Small intestine (tissue), 7 donors: Measurements from ENCODE around the gene CCDC102A. TPM values are rescaled to one million over a fixed set of nuclear protein-coding genes. Genes with fewer than 3 reads are reported as not detected.
A peak's percentile ranks its signal among the peaks of the same experiment; 100 is the strongest.

ENCODE experiments used
- DNase-seq, 2 donors: peaks; one replicate each; pipeline versions ENCODE4 v3.0.0 to v3.0.0-alpha.2; 2013
- FAIRE-seq: peaks from 2 replicates; lab custom pipeline; 2012; peaks lifted over from hg19 to GRCh38; lab: Jason Lieb, UNC
- H3K27ac ChIP-seq, 3 donors: one replicate each; pipeline ENCODE4 v1.5.1; 2013; ENCODE audit warnings: low read length in 2 of 3, mild to moderate bottlenecking in 2 of 3, control low read depth in 1 of 3, inconsistent platforms in 1 of 3, low read depth in 1 of 3, moderate library complexity in 1 of 3
- H3K27me3 ChIP-seq, 3 donors: one replicate each; pipeline ENCODE4 v1.6.1; 2013; ENCODE audit warnings: low read length in 3 of 3, inconsistent platforms in 1 of 3; ENCODE audit not compliant: control insufficient read depth in 3 of 3, insufficient read depth in 3 of 3
- H3K36me3 ChIP-seq, 3 donors: one replicate each; pipeline ENCODE4 v1.6.1; 2013; ENCODE audit warnings: low read length in 3 of 3, inconsistent platforms in 1 of 3, low read depth in 1 of 3, mild to moderate bottlenecking in 1 of 3, moderate library complexity in 1 of 3; ENCODE audit not compliant: control insufficient read depth in 3 of 3, insufficient read depth in 2 of 3
- H3K4me1 ChIP-seq, 3 donors: one replicate each; pipeline ENCODE4 v1.6.1; 2013; ENCODE audit warnings: low read length in 2 of 3, inconsistent platforms in 1 of 3, low read depth in 1 of 3, mild to moderate bottlenecking in 1 of 3, moderate library complexity in 1 of 3; ENCODE audit not compliant: control insufficient read depth in 3 of 3, insufficient read depth in 2 of 3
- H3K4me3 ChIP-seq, 3 donors: one replicate each; pipeline ENCODE4 v1.5.1; 2013; ENCODE audit warnings: low read length in 3 of 3, control low read depth in 1 of 3, inconsistent platforms in 1 of 3, low read depth in 1 of 3, mild to moderate bottlenecking in 1 of 3, moderate library complexity in 1 of 3
- H3K9me3 ChIP-seq, 2 donors: one replicate each; pipeline ENCODE4 v1.6.1; 2013; ENCODE audit warnings: low read depth in 1 of 2, low read length in 1 of 2; ENCODE audit not compliant: control insufficient read depth in 2 of 2, insufficient read depth in 1 of 2
- WGBS, 3 donors: extraction: QIAGEN DNeasy Blood & Tissue Kit; methylation state at CpG; one replicate each; pipeline ENCODE4 v1.1.7; 2013; 5-methylcytosine and 5-hydroxymethylcytosine counted together
- polyA plus RNA-seq, 4 donors: library from polyadenylated mRNA; stranded (reverse) in 3 of 4; unstranded in 1 of 4; fragments of 200-250 nt in 3 of 4; fragments of 120-200 nt in 1 of 4; gene quantifications; one replicate each; pipeline versions ENCODE4 v1.2.1 to v1.2.3, GENCODE V29; 2013
- donor health status: healthy with polysubstance abuse.
- donor health status: control.
- donor health status: control.
- donor health status: Bipolar disorder and iron deficiency.
- donor health status: healthy.

The CCDC102A gene
- polyA plus RNA-seq, 4 donors = 1.1 to 4.5 (median 2.2) TPM

DNA sequence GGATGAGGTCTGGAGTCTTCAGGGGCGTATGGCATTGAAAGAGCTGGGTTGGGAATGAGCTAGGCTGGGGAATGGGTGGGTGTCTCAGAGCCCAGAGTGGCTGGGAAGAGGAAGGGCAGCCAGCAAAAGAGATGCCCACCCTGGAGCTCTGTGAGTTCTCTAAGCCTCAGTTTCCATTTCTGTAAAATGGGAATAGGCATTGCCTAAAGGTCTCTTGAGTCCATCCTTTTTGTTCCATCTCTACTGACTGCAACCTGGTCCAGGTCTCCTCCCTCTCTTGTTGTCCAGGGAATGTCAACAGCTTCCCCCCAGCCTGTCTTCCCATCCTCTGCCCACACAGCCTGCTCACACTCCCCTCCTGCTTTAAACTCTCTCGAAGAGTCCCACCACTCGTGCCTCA lies 19.6 kb downstream of the CCDC102A start:
- Histone ChIP-seq H3K27ac (no peak overlapping the region), H3K4me1 (peaks cover 0 to 33% (median 0%) of the 10 kb centered on the region in 3 donors)
- 89 to 97% (median 92%) methylated on average over 3 of the region's 3 CpGs for WGBS, 3 donors

GRCh38 chr16:57516176-57516725 lies 20.1 kb downstream of the CCDC102A start:
- Histone ChIP-seq H3K9me3 (no peaks in the 10 kb centered on the region), H3K4me1 (peaks cover 0 to 33% (median 0%) of the 10 kb centered on the region in 3 donors), H3K4me3 (no peak overlapping the region), H3K27ac (no peak overlapping the region), H3K27me3 (no peaks in the 10 kb centered on the region), H3K36me3 (peaks cover 0 to 47% (median 0%) of the 10 kb centered on the region in 3 donors)
- FAIRE-seq (no peak), DNase-seq (no peak)
- WGBS, 3 donors = 64 to 82% (median 67%) methylated on average over 10 of the region's 10 CpGs

More for the DNA sequence above, 19.6 kb downstream of the CCDC102A start:
- FAIRE-seq = no peak
- Histone ChIP-seq H3K27me3 (no peaks in the 10 kb centered on the region), H3K36me3 (peaks cover 0 to 47% (median 0%) of the 10 kb centered on the region in 3 donors), H3K9me3 (no peaks in the 10 kb centered on the region), H3K4me3 (no peak overlapping the region)
- DNase-seq = no peak

DNA sequence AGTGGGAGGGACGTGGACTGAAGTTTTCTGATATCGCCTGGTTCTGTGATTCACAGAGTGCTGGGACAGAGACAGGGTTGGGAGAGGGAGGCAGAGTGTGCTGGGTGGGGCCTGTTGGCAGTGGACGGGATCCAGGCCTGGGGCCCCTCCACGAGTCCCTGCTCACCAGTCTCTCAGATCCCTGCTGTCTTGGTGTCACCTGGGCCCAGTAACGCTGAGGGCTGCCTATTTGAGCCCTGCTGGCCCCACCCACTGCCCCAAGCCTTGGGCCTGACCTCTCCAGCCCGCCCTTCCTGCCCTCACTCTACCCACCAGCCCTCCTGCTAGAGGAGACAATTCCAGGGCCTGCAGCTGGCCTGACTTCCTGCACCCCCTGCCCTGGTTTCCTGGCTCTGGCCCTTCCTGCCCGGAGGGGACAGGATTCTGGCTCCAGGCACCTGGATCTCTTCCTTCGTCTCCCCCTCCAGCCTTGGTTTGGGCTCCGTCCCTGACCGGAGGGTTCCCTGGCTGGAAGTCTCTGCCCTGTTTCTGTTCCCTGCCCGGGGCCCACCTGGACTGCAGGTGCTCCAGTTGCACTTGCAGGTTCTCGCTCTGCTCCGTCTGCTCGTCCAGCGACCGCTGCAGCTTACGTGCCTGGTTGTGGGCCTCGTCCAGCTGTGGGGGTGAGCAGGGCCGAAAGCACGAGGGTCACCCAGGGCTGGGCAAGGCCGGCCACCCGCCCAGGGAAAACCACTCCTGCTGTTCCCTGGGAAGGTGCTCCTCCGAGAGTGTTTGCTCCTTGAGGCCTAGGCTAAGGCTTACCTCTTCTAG lies 21.4 kb downstream of the CCDC102A start:
- Histone ChIP-seq H3K36me3 (peaks cover 0 to 41% (median 0%) of the 10 kb centered on the region in 3 donors), H3K4me3 (no peak overlapping the region), H3K27ac (peak overlapping the region in 1 of 3 donors; percentile 55), H3K9me3 (no peaks in the 10 kb centered on the region), H3K27me3 (no peaks in the 10 kb centered on the region), H3K4me1 (peaks cover 0 to 41% (median 0%) of the 10 kb centered on the region in 3 donors)
- DNase-seq (peak in 1 of 2 donors; percentile 58), FAIRE-seq (no peak)
- whole genome bisulfite sequencing, 3 donors = 86 to 94% (median 88%) methylated on average over 19 to 23 of the region's 23 CpGs

DNA sequence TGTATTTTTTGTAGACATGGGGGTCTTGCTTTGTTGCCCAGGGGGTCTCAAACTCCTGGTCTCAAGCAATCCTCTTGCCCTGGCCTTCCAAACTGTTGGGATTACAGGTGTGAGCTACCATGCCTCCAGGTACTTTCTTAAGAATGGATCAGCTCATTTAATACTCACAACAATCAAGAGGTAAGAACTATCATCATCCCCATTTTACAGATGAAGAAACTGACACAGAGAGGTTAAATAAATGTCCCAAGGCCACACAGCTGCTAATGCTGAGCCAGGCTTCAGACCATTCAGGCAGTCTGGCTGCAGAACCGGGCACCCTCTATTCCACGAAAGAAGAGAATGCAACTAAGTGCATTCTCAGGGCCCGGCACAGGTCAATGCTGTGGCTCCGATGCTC lies 22.0 kb downstream of the CCDC102A start:
- H3K36me3 ChIP-seq = peaks cover 0 to 39% (median 0%) of the 10 kb centered on the region in 3 donors
- H3K27ac ChIP-seq = peak overlapping the region in 1 of 3 donors; percentile 55
- WGBS, 3 donors = 85 to 95% (median 89%) methylated on average over 4 of the region's 4 CpGs

GRCh38 chr16:57513371-57514102 lies 22.8 kb downstream of the CCDC102A start:
- H3K36me3 ChIP-seq = peaks cover 0 to 32% (median 0%) of the 10 kb centered on the region in 3 donors
- no peaks in the 10 kb centered on the region for H3K9me3 ChIP-seq
- peak in 1 of 2 donors; percentile 87 for DNase-seq
- WGBS, 3 donors = 41 to 63% (median 53%) methylated on average over 14 of the region's 14 CpGs
- FAIRE-seq = no peak
- no peak overlapping the region for H3K4me3 ChIP-seq
- no peaks in the 10 kb centered on the region for H3K27me3 ChIP-seq
- H3K4me1 ChIP-seq = peaks cover 0 to 48% (median 0%) of the 10 kb centered on the region in 3 donors
- H3K27ac ChIP-seq = peak overlapping the region in 1 of 3 donors; percentile 68

More for the DNA sequence above, 22.0 kb downstream of the CCDC102A start:
- H3K27me3 ChIP-seq = no peaks in the 10 kb centered on the region
- FAIRE-seq (no peak), DNase-seq (no peak)
- no peaks in the 10 kb centered on the region for H3K9me3 ChIP-seq
- peaks cover 0 to 48% (median 0%) of the 10 kb centered on the region in 3 donors for H3K4me1 ChIP-seq
- H3K4me3 ChIP-seq = no peak overlapping the region

- Histone ChIP-seq H3K36me3 (peaks cover 0 to 21% (median 0%) of the 10 kb centered on the region in 3 donors), H3K9me3 (no peaks in the 10 kb centered on the region), H3K4me3 (no peak overlapping the region), H3K27me3 (no peaks in the 10 kb centered on the region), H3K27ac (no peak overlapping the region), H3K4me1 (peaks cover 0 to 59% (median 0%) of the 10 kb centered on the region in 3 donors)
- no peak for DNase-seq
- 93 to 95% (median 95%) methylated on average over 23 of the region's 23 CpGs for WGBS, 3 donors
- FAIRE-seq = no peak
Observed at GRCh38 chr16:57512296-57513001, 23.9 kb downstream of the CCDC102A start.

GRCh38 chr16:57510016-57510871 lies 26.1 kb downstream of the CCDC102A start:
- FAIRE-seq (no peak), DNase-seq (no peak)
- H3K4me1 ChIP-seq = peaks cover 0 to 66% (median 0%) of the 10 kb centered on the region in 3 donors
- WGBS, 3 donors = 55 to 64% (median 58%) methylated on average over 10 of the region's 10 CpGs
- no peaks in the 10 kb centered on the region for H3K27me3 ChIP-seq
- peaks cover 0 to 5% (median 0%) of the 10 kb centered on the region in 3 donors for H3K36me3 ChIP-seq
- H3K27ac ChIP-seq = peak overlapping the region in 1 of 3 donors; percentile 12
- H3K4me3 ChIP-seq = no peak overlapping the region
- H3K9me3 ChIP-seq = no peaks in the 10 kb centered on the region
